SK-N-SH (cell line): ENCODE data around the gene RNF223.
"Not testable (repeated sequence)": the region's sequence is repeated elsewhere in the genome, so short reads cannot be mapped to it uniquely, and the experiment has no call there.

Source experiments
- CTCF ChIP-seq: fragments of 200-600 bp; sonication (generic); IDR thresholded peaks from 2 replicates; pipeline ENCODE4 v1.6.1; 2017; ENCODE audit warnings: antibody characterized with exemption, mild to moderate bottlenecking, moderate library complexity
- EZH2phosphoT487 ChIP-seq: fragments of 200-600 bp; sonication (generic); IDR thresholded peaks from 2 replicates; pipeline ENCODE4 v1.6.1; 2017; ENCODE audit warnings: low read depth, mixed run types, mild to moderate bottlenecking, antibody characterized with exemption, moderate library complexity, borderline replicate concordance
- FOXM1 ChIP-seq: IDR thresholded peaks from 2 replicates; pipeline ENCODE4 v1.4.0; 2012; ENCODE audit warnings: low read depth, mild to moderate bottlenecking
- GABPA ChIP-seq: IDR thresholded peaks from 2 replicates; pipeline ENCODE4 v1.4.0; 2012; ENCODE audit warnings: low read depth, mild to moderate bottlenecking
- NFIC ChIP-seq: IDR thresholded peaks from 2 replicates; pipeline ENCODE4 v1.4.0; 2012; ENCODE audit warnings: borderline replicate concordance
- RCOR1 ChIP-seq: fragments of 150-350 bp; IDR thresholded peaks from 2 replicates; pipeline ENCODE4 v1.6.1; 2017; ENCODE audit warnings: antibody characterized with exemption, low read length
- REST ChIP-seq: IDR thresholded peaks from 2 replicates; pipeline ENCODE4 v1.6.1; 2012; ENCODE audit warnings: mild to moderate bottlenecking, low read depth, low read length, moderate library complexity
- USF2 ChIP-seq: fragments of 150-350 bp; IDR thresholded peaks from 2 replicates; pipeline ENCODE4 v1.6.1; 2017; ENCODE audit warnings: antibody characterized with exemption, low read length, low read depth, borderline replicate concordance

- not testable (repeated sequence) for TF ChIP-seq NFIC, EZH2phosphoT487, FOXM1, REST, CTCF, RCOR1, GABPA, USF2
These were observed 43.0 kb downstream of the RNF223 start for GRCh38 chr1:1030867-1031658.
